Endothelial cell of umbilical vein (primary cell): ENCODE data around the gene LRRC32. TPM values are rescaled to one million over a fixed set of nuclear protein-coding genes. Genes with fewer than 3 reads are reported as not detected.

Experiments
- BruUV-seq: library from RNA; stranded (reverse); fragments of 400-500 nt; replicated peaks from 2 replicates; lab custom pipeline; 2021; lab: Mats Ljungman, UMichigan
- CTCF ChIA-PET: fragments of 300-600, 350-600 bp; sonication (Branson Sonifier 250); formaldehyde crosslinking; loops from one replicate; lab custom pipeline; 2021; ENCODE audit warnings: antibody characterized with exemption, inconsistent platforms; lab: Charles Lee
- POLR2A ChIA-PET: fragments of 300-600, 350-600 bp; sonication (Branson Sonifier 250); formaldehyde crosslinking; loops from one replicate; lab custom pipeline; 2021; ENCODE audit warnings: antibody characterized with exemption, inconsistent platforms; lab: Charles Lee
- DNase-seq: peaks from one replicate; pipeline ENCODE4 v3.0.0-alpha.2; 2011; ENCODE audit warnings: low read depth, low spot score
- FAIRE-seq: peaks from 2 replicates; lab custom pipeline; 2011; peaks lifted over from hg19 to GRCh38; lab: Jason Lieb, UNC
- H2AFZ ChIP-seq: 2 replicates; pipeline ENCODE4 v1.6.0; 2012; ENCODE audit warnings: low read depth, low read length, control low read depth, inconsistent platforms
- H3K27ac ChIP-seq: 2 replicates; pipeline ENCODE4 v1.5.1; 2011; ENCODE audit warnings: low read depth, mild to moderate bottlenecking, control low read depth, low read length, moderate library complexity; ENCODE audit not compliant: insufficient read depth
- H3K27me3 ChIP-seq, 2 experiments: 2 replicates each; pipeline versions ENCODE4 v1.6.0 to v1.6.1; 2011; ENCODE audit warnings: low read length in 2 of 2, mixed read lengths in 1 of 2; ENCODE audit not compliant: control insufficient read depth in 2 of 2, insufficient read depth in 2 of 2
- H3K36me3 ChIP-seq, 2 experiments: 2 replicates in 1 of 2; 3 replicates in 1 of 2; pipeline ENCODE4 v1.5.1; 2011; ENCODE audit warnings: low read length in 2 of 2, mild to moderate bottlenecking in 1 of 2, moderate library complexity in 1 of 2; ENCODE audit not compliant: control insufficient read depth in 2 of 2, insufficient read depth in 2 of 2; ENCODE audit errors: extremely low read depth in 1 of 2
- H3K4me1 ChIP-seq: 3 replicates; pipeline ENCODE4 v1.5.1; 2011; ENCODE audit warnings: mild to moderate bottlenecking, low read length; ENCODE audit not compliant: control insufficient read depth, insufficient read depth; ENCODE audit errors: extremely low read depth
- H3K4me2 ChIP-seq: 2 replicates; pipeline ENCODE4 v1.6.1; 2011; ENCODE audit warnings: low read length, control low read depth, mixed read lengths; ENCODE audit not compliant: insufficient read depth
- H3K4me3 ChIP-seq, 3 experiments: fragments of 200-600 bp in 1 of 3; sonication (generic), shearing (Covaris generic) in 1 of 3; replicated peaks in 1 of 3; 2 replicates each; pipeline ENCODE4 v1.5.1; 2011 to 2016; ENCODE audit warnings: control low read depth in 3 of 3, low read length in 3 of 3, mild to moderate bottlenecking in 2 of 3, inconsistent platforms in 1 of 3, low read depth in 1 of 3, moderate library complexity in 1 of 3; ENCODE audit not compliant: insufficient read depth in 1 of 3
- H3K79me2 ChIP-seq: 2 replicates; pipeline ENCODE4 v1.6.0; 2012; ENCODE audit warnings: low read length, inconsistent platforms; ENCODE audit not compliant: control insufficient read depth, insufficient read depth
- H3K9ac ChIP-seq: replicated peaks from 2 replicates; pipeline ENCODE3; 2011; ENCODE audit warnings: low read length, control low read depth; ENCODE audit not compliant: insufficient read depth; ENCODE audit errors: extremely low read depth
- H3K9me1 ChIP-seq: replicated peaks from 3 replicates; pipeline ENCODE4 v1.6.0; 2011; ENCODE audit warnings: mild to moderate bottlenecking, low read length; ENCODE audit not compliant: control insufficient read depth, insufficient read depth; ENCODE audit errors: extremely low read depth
- H3K9me3 ChIP-seq: replicated peaks from 2 replicates; pipeline ENCODE4 v1.5.1; 2012; ENCODE audit warnings: low read length, inconsistent platforms; ENCODE audit not compliant: control insufficient read depth, insufficient read depth
- H4K20me1 ChIP-seq: replicated peaks from 2 replicates; pipeline ENCODE3; 2011; ENCODE audit warnings: mild to moderate bottlenecking, low read length; ENCODE audit not compliant: control insufficient read depth, insufficient read depth; ENCODE audit errors: extremely low read depth
- CTCF ChIP-seq, 2 donors: IDR thresholded peaks; 1 replicate in 1 of 2; 2 replicates in 1 of 2; pipeline ENCODE4 v1.5.1; 2011; ENCODE audit warnings: low read length in 2 of 2, mild to moderate bottlenecking in 2 of 2, moderate library complexity in 2 of 2, control low read depth in 1 of 2, inconsistent platforms in 1 of 2, low read depth in 1 of 2; ENCODE audit not compliant: insufficient read depth in 1 of 2; ENCODE audit errors: extremely low read depth in 1 of 2
- EZH2 ChIP-seq: IDR thresholded peaks from 2 replicates; pipeline ENCODE4 v1.6.1; 2012; ENCODE audit warnings: borderline replicate concordance, low read depth, mild to moderate bottlenecking, moderate library complexity, low read length, inconsistent platforms; ENCODE audit not compliant: severe bottlenecking
- FOS ChIP-seq: IDR thresholded peaks from 2 replicates; pipeline ENCODE4 v1.6.1; 2011; ENCODE audit warnings: mild to moderate bottlenecking, low read length, moderate library complexity, borderline replicate concordance; ENCODE audit not compliant: insufficient read depth
- GATA2 ChIP-seq: IDR thresholded peaks from 2 replicates; pipeline ENCODE4 v1.7.0; 2011; ENCODE audit warnings: low read depth, mild to moderate bottlenecking, moderate library complexity, mixed read lengths, low read length; ENCODE audit not compliant: insufficient read length, insufficient read depth
- JUN ChIP-seq: IDR thresholded peaks from 2 replicates; pipeline ENCODE4 v1.6.1; 2011; ENCODE audit warnings: borderline replicate concordance, low read depth; ENCODE audit not compliant: insufficient read length, insufficient read depth
- MAX ChIP-seq: IDR thresholded peaks from 2 replicates; pipeline ENCODE4 v1.6.1; 2011; ENCODE audit not compliant: insufficient read depth, insufficient read length
- MYC ChIP-seq: IDR thresholded peaks from one replicate; pipeline ENCODE4 v1.6.1; 2011; ENCODE audit warnings: mild to moderate bottlenecking, low read depth, low read length
- POLR2A ChIP-seq: IDR thresholded peaks from 2 replicates; pipeline ENCODE4 v1.6.1; 2012; ENCODE audit warnings: low read depth, mild to moderate bottlenecking, control low read depth, low read length
- POLR2AphosphoS5 ChIP-seq: IDR thresholded peaks from 2 replicates; pipeline ENCODE4 v1.6.1; 2012; ENCODE audit warnings: low read depth, mild to moderate bottlenecking, control low read depth, low read length, moderate library complexity; ENCODE audit not compliant: insufficient read depth
- dilution Hi-C: fragments of 300-500 bp; cut with MboI; formaldehyde crosslinking; loops from one replicate; pipeline ENCODE4 v1.15.0; 2019; ENCODE audit warnings: low sequenced_read_pairs; ENCODE audit not compliant: extremely low pct_ligation_motif_present
- intact Hi-C: fragments of 100-400 bp; cut with micrococcal nuclease; formaldehyde crosslinking; loops from one replicate; pipeline ENCODE4 v1.10.0; 2022
- polyA plus RNA-seq, 4 experiments: library from polyadenylated mRNA; depleted of rRNA in 3 of 4; stranded (reverse) in 3 of 4; unstranded in 1 of 4; fragments of >200 nt; gene quantifications; 2 replicates each; pipeline versions ENCODE4 v1.2.1 to v1.2.3, GENCODE V29; 2011 to 2012; ENCODE audit warnings: missing spikeins in 1 of 4
- total RNA-seq: library from RNA; stranded (reverse); gene quantifications from 2 replicates; pipeline ENCODE4 v1.2.3, GENCODE V29; 2021

Gene LRRC32
- total and polyA plus RNA-seq, 2 donors (not counting 3 experiments of a cell fraction or from before 2014, with no cell fraction given): 77.2 to 117 TPM

GRCh38 chr11:76616676-76617552 is 53.6 kb downstream of the LRRC32 start:
- BruUV-seq: no TSS peak
- no peaks in the 10 kb centered on the region for H3K79me2 ChIP-seq
- FAIRE-seq (no peak), DNase-seq (no peak)
- CTCF ChIA-PET: interaction anchor here (1.0 to 1.1 kb wide), 2 partner anchors 36 to 63 kb away, joined by 3 read pairs; no protein-coding TSS in a partner anchor
- no peaks in the 10 kb centered on the region for H3K9me3 ChIP-seq
- H3K9me1 ChIP-seq: no peaks in the 10 kb centered on the region
- no peaks in the 10 kb centered on the region for H4K20me1 ChIP-seq
- intact Hi-C loops (no loop called here), dilution Hi-C loops (no loop called here)
- no peak overlapping the region for H3K9ac ChIP-seq
- H3K4me2 ChIP-seq: no peak overlapping the region
- no peak overlapping the region for H2AFZ ChIP-seq
- POLR2A ChIA-PET: no interaction called here
- no peak overlapping the region for H3K27ac ChIP-seq
- H3K36me3 ChIP-seq: no peaks in the 10 kb centered on the region
- H3K27me3 ChIP-seq: no peaks in the 10 kb centered on the region
- H3K4me1 ChIP-seq: peaks cover 21% of the 10 kb centered on the region
- no peak overlapping the region for H3K4me3 ChIP-seq
- TF ChIP-seq JUN (no peak), GATA2 (no peak), POLR2AphosphoS5 (no peak), MYC (no peak), FOS (no peak), EZH2 (no peak), CTCF (IDR thresholded peaks at IDR 0.05; ENCODE audit: extremely low read depth in 1 of 2, insufficient read depth in 1 of 2, low read depth in 1 of 2, low read length in 2 of 2) (no peak), MAX (no peak), POLR2A (no peak)
